AG04449 (cell line): ENCODE measurements around the gene C1orf35.

Experiments used
- CTCF ChIA-PET: fragments of 350-600 bp; formaldehyde crosslinking; extraction: SDS; loops from one replicate; lab custom pipeline; 2021; ENCODE audit warnings: antibody characterized with exemption; lab: Yijun Ruan, JAX
- POLR2A ChIA-PET: fragments of 400-600, 350-600 bp; formaldehyde crosslinking; extraction: SDS; loops from one replicate; lab custom pipeline; 2020; ENCODE audit warnings: antibody characterized with exemption, inconsistent platforms; lab: Yijun Ruan, JAX
- DNase-seq: peaks from one replicate; pipeline ENCODE4 v3.0.0-alpha.2; 2010; ENCODE audit warnings: low read depth, low spot score
- H3K4me3 ChIP-seq: 2 replicates; pipeline ENCODE4 v1.5.1; 2011; ENCODE audit warnings: low read depth, mild to moderate bottlenecking, control low read depth, low read length
- TF ChIP-seq, protein P1 (sequence below): IDR thresholded peaks from one replicate; pipeline ENCODE4 v1.5.1; 2011; ENCODE audit warnings: mild to moderate bottlenecking, moderate library complexity, low read length, control low read depth, inconsistent platforms; ENCODE audit not compliant: insufficient read depth; ENCODE audit errors: missing control alignments

Gene C1orf35

DNA sequence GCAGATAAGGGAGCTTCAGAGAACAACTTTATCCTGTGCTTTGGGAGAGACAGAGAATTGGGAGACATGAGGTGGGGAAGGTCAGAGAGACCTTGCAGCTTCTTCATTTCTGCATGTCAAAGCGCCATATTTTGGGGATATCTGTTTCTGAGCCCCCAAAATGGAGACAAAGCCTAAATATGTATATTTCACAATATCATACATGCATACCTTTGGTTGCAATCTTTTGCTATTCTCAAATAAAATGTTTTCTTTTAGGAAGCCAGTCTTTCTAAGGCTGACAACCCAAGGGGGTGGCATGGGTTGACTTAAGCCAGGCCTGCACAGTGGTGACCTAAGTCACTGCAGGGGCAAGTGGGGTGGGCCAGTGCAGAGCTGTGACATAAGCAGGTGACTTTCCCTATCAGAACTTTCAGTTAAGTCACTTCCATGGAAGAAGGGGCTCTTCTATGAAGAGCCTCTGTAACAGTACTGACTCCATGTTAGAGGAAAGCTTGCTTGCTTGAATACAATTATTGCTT lies 19.9 kb upstream of the C1orf35 start:
- no peak for DNase-seq
- POLR2A ChIA-PET: no interaction called here
- CTCF ChIA-PET: interaction anchor here (1.2 to 6.0 kb wide), 4 partner anchors 8 to 270 kb away, joined by 3 to 58 read pairs (median 6); partner anchors contain the start of gene GUK1
- TF ChIP-seq, protein P1, sequence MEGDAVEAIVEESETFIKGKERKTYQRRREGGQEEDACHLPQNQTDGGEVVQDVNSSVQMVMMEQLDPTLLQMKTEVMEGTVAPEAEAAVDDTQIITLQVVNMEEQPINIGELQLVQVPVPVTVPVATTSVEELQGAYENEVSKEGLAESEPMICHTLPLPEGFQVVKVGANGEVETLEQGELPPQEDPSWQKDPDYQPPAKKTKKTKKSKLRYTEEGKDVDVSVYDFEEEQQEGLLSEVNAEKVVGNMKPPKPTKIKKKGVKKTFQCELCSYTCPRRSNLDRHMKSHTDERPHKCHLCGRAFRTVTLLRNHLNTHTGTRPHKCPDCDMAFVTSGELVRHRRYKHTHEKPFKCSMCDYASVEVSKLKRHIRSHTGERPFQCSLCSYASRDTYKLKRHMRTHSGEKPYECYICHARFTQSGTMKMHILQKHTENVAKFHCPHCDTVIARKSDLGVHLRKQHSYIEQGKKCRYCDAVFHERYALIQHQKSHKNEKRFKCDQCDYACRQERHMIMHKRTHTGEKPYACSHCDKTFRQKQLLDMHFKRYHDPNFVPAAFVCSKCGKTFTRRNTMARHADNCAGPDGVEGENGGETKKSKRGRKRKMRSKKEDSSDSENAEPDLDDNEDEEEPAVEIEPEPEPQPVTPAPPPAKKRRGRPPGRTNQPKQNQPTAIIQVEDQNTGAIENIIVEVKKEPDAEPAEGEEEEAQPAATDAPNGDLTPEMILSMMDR: no peak
- no peak overlapping the region for H3K4me3 ChIP-seq

DNA sequence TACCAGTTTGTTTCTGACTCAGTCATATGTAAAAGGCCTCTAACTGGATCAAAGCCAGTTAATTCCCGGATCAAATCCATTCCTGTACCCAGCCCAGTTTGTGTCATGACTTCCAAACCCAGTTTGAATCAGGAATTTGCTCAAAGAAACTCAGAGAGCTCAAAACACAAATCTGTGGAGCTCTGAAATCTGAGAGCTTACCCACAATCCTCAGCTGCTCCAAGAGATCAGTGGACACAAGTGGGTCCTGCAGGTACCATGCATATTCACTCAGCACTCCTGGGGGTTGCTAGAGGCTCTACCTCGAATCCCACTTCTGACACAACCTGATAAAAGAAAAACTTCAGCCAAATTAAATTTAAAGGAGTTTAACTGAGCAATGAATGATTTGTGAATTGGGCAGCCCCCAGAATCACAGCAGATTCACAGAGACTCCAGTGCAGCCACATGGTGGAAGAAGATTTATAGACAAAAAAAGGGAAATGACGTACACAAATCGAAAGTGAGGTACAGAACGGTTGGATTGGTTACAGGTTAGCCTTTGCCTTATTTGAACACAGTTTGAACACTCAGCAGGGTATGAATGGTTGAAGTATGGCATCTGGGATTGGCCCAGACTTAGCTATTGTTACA lies 17.8 kb upstream of the C1orf35 start:
- no peak for DNase-seq
- CTCF ChIA-PET: interaction anchor here (1.1 to 6.0 kb wide), 4 partner anchors 10 to 121 kb away, joined by 3 to 58 read pairs (median 8); no protein-coding TSS in a partner anchor
- POLR2A ChIA-PET: interaction anchor here (0.7 kb wide), 1 partner anchor 39 kb away, joined by 3 read pairs; no protein-coding TSS in a partner anchor
- no peak overlapping the region for H3K4me3 ChIP-seq
- TF ChIP-seq, protein P1: no peak

DNA sequence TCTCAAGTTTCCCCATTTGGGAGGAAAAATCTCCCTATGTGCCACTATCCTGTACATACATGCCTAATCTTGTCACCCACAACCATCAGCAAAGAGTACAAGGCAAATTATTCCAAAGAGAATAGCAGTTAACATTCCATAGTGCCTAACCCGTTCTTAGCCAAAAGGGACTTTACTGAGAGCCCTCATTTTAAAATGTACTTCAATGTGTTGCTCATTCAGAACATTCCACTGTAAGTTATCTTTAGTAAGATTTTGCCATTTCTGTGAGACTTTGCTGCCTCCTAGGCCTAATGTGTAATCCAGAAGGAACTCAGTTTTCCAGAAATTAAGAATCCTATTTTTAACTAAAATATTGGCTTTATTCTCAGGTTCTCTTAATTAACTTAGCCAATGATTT lies 17.2 kb upstream of the C1orf35 start:
- TF ChIP-seq, protein P1: no peak
- DNase-seq: no peak
- no peak overlapping the region for H3K4me3 ChIP-seq
- POLR2A ChIA-PET: interaction anchor here (0.7 kb wide), 1 partner anchor 38 kb away, joined by 3 read pairs; no protein-coding TSS in a partner anchor
- CTCF ChIA-PET: interaction anchor here (1.1 to 6.0 kb wide), 3 partner anchors 10 to 120 kb away, joined by 4 to 58 read pairs (median 11); no protein-coding TSS in a partner anchor

DNA sequence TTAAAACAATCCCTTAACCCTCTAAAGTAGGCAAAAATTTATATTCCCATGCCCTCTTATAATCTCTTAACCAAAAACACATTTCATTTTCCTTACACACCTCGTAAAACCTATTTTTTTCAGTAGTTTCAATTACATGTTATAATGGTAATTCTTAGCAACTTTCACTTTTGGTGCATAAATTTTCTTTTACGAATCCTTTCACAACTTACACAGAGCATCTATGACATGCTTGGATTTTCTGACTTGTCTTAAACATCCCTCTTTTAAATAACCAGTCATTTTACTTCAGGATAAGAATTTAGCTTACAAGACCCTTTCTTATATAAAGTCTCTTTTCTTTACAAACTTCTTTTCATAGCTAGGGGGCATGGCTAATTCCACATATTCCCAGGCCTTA lies 14.9 kb upstream of the C1orf35 start:
- TF ChIP-seq, protein P1: no peak
- ChIA-PET POLR2A (no interaction called here), CTCF (interaction anchor here (0.6 to 6.0 kb wide), 2 partner anchors 13 to 29 kb away, joined by 3 to 58 read pairs; no protein-coding TSS in a partner anchor)
- H3K4me3 ChIP-seq: no peak overlapping the region
- DNase-seq: no peak

DNA sequence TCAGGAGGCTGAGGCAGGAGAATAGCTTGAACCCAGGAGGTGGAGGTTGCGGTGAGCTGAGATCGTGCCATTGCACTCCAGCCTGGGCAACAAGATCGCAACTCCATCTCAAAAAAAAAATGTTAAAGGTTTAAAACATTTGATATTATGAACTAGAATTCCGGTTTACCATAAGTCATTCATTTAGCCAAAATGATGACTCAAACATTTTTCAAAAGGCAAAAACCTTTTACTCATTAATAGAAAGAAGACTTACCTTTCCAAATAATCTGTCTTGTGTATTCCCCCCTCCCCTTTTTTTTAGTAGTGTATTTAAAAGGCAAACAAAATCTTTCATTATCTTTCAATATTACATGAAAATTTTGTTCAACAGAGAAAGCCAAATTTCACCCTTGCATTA lies 14.2 kb upstream of the C1orf35 start:
- POLR2A ChIA-PET: no interaction called here
- CTCF ChIA-PET: interaction anchor here (5.5 kb wide), 1 partner anchor 14 kb away, joined by 22 read pairs; no protein-coding TSS in a partner anchor
- TF ChIP-seq, protein P1: no peak

DNA sequence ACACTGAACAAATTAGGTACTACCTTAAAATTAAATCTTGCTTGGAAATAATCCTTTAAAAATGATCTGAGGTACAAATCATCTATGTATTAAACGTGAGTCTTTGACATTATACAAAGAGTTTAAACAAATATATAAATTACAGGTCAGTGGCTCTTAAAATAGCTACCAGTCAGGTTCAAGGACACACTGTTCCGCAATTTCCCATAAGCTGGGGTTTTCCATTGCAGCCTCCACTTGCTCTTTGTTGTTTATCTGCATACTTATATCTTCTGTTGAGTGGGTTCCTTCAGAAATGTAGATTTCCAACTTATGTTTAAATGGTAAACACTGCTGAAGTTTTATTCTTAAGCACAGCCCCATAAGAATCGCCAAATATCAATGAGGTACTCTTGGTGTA lies 11.7 kb upstream of the C1orf35 start:
- H3K4me3 ChIP-seq: no peak overlapping the region
- ChIA-PET POLR2A (no interaction called here), CTCF (interaction anchor here (5.5 kb wide), 1 partner anchor 17 kb away, joined by 22 read pairs; no protein-coding TSS in a partner anchor)
- TF ChIP-seq, protein P1: no peak
- DNase-seq: no peak

More for the DNA sequence above, 14.2 kb upstream of the C1orf35 start:
- H3K4me3 ChIP-seq: no peak overlapping the region
- DNase-seq: no peak
